GM13976 (cell line): ENCODE results near the gene LRRTM2.

ENCODE experiments used
- DNase-seq: peaks from one replicate; pipeline ENCODE4 v3.0.0; 2012; ENCODE audit warnings: low spot score
- CTCF ChIP-seq: IDR thresholded peaks from 2 replicates; pipeline ENCODE4 v1.5.1; 2012; ENCODE audit warnings: borderline replicate concordance, mild to moderate bottlenecking; ENCODE audit not compliant: insufficient read depth; ENCODE audit errors: extremely low read depth, missing control alignments, control extremely low read depth
- in situ Hi-C: fragments of 300-500 bp; cut with MboI; formaldehyde crosslinking; loops from one replicate; pipeline ENCODE4 v1.12.0; 2022; ENCODE audit warnings: low sequenced_read_pairs, mixed read lengths, inconsistent platforms; ENCODE audit not compliant: unreplicated experiment

LRRTM2 gene

GRCh38 chr5:138833080-138833479 is 42.1 kb downstream of the LRRTM2 start:
- TF ChIP-seq CTCF = no peak
- in situ Hi-C loops = no loop called here
- no peak for DNase-seq

- DNase-seq = no peak
- in situ Hi-C loops = no loop called here
- TF ChIP-seq CTCF = no peak
These were observed 42.9 kb downstream of the LRRTM2 start for GRCh38 chr5:138832218-138832617.

GRCh38 chr5:138831703-138832102 is 43.4 kb downstream of the LRRTM2 start:
- TF ChIP-seq CTCF = no peak
- in situ Hi-C loops = no loop called here
- DNase-seq = no peak

GRCh38 chr5:138829341-138829740 is 45.8 kb downstream of the LRRTM2 start:
- in situ Hi-C loops = no loop called here
- no peak for DNase-seq
- TF ChIP-seq CTCF = no peak

GRCh38 chr5:138828556-138828955 is 46.6 kb downstream of the LRRTM2 start:
- DNase-seq = no peak
- no peak for TF ChIP-seq CTCF
- in situ Hi-C loops = no loop called here

GRCh38 chr5:138824924-138825863 is 49.9 kb downstream of the LRRTM2 start:
- peak; percentile 62 for DNase-seq
- TF ChIP-seq CTCF = peak; percentile 49
- in situ Hi-C loops = no loop called here
